IMR-90 (cell line): Measurements from ENCODE around the gene IZUMO4. TPM values are rescaled to one million over a fixed set of nuclear protein-coding genes. Genes with fewer than 3 reads are reported as not detected.

Experiments used
- ATAC-seq: fragments of 200-7000 bp; cut with Tn5 transposase; 2 replicates; pipeline ENCODE4 v1.9.1; 2020; ENCODE audit warnings: low read depth, mild to moderate bottlenecking, moderate library complexity
- BruUV-seq: library from RNA; stranded (reverse); fragments of 400-500 nt; replicated peaks from 2 replicates; lab custom pipeline; 2021; lab: Mats Ljungman, UMichigan
- CTCF ChIA-PET: fragments of 300-600 bp; formaldehyde crosslinking; extraction: SDS; loops from one replicate; lab custom pipeline; 2021; ENCODE audit warnings: antibody characterized with exemption; lab: Yijun Ruan, JAX
- POLR2A ChIA-PET: fragments of 300-600 bp; sonication (Branson Sonifier 250); formaldehyde crosslinking; loops from one replicate; lab custom pipeline; 2022; ENCODE audit warnings: antibody characterized with exemption; ENCODE audit not compliant: unreplicated experiment; lab: Charles Lee
- DNase-seq: peaks from one replicate; pipeline ENCODE4 v3.0.0; 2013
- H2AFZ ChIP-seq: replicated peaks from 2 replicates; pipeline ENCODE3; 2013; ENCODE audit warnings: low read length, mild to moderate bottlenecking; ENCODE audit not compliant: poor library complexity
- H2AK5ac ChIP-seq: 2 replicates; pipeline ENCODE4 v1.6.1; 2013; ENCODE audit warnings: low read depth, low read length, inconsistent platforms
- H2AK9ac ChIP-seq: replicated peaks from 2 replicates; pipeline ENCODE3; 2013; ENCODE audit warnings: mild to moderate bottlenecking, low read depth, low read length, moderate library complexity; ENCODE audit not compliant: poor library complexity
- H2BK120ac ChIP-seq: 2 replicates; pipeline ENCODE4 v1.6.1; 2013; ENCODE audit warnings: low read depth, low read length, inconsistent platforms
- H2BK15ac ChIP-seq: 3 replicates; pipeline ENCODE4 v1.6.1; 2013; ENCODE audit warnings: low read depth, low read length, inconsistent platforms
- H2BK20ac ChIP-seq: 2 replicates; pipeline ENCODE4 v1.6.1; 2013; ENCODE audit warnings: low read depth, mild to moderate bottlenecking, inconsistent platforms, low read length, moderate library complexity
- H2BK5ac ChIP-seq: 2 replicates; pipeline ENCODE4 v1.6.1; 2013; ENCODE audit warnings: mild to moderate bottlenecking, low read depth, low read length, inconsistent platforms; ENCODE audit not compliant: poor library complexity, severe bottlenecking
- H3K14ac ChIP-seq: replicated peaks from 2 replicates; pipeline ENCODE4 v1.6.1; 2013; ENCODE audit warnings: low read depth, low read length, inconsistent platforms
- H3K18ac ChIP-seq: 2 replicates; pipeline ENCODE4 v1.6.1; 2013; ENCODE audit warnings: low read depth, low read length, control low read depth
- H3K23ac ChIP-seq: 2 replicates; pipeline ENCODE4 v1.6.1; 2013; ENCODE audit warnings: low read depth, low read length, inconsistent platforms
- H3K27ac ChIP-seq: 2 replicates; pipeline ENCODE4 v1.5.1; 2013; ENCODE audit warnings: mild to moderate bottlenecking, control low read depth, low read length; ENCODE audit not compliant: insufficient read depth
- H3K27me3 ChIP-seq: 2 replicates; pipeline ENCODE4 v1.6.1; 2013; ENCODE audit warnings: low read length; ENCODE audit not compliant: control insufficient read depth, insufficient read depth
- H3K36me3 ChIP-seq: 2 replicates; pipeline ENCODE4 v1.6.1; 2013; ENCODE audit warnings: low read length, mixed read lengths; ENCODE audit not compliant: control insufficient read depth, insufficient read depth
- H3K4ac ChIP-seq: 2 replicates; pipeline ENCODE4 v1.6.1; 2013; ENCODE audit warnings: low read depth, low read length, inconsistent platforms
- H3K4me1 ChIP-seq: 2 replicates; pipeline ENCODE4 v1.6.1; 2013; ENCODE audit warnings: low read length, mixed read lengths; ENCODE audit not compliant: control insufficient read depth, insufficient read depth
- H3K4me2 ChIP-seq: 2 replicates; pipeline ENCODE4 v1.6.1; 2013; ENCODE audit warnings: low read depth, mild to moderate bottlenecking, control low read depth, low read length, moderate library complexity
- H3K4me3 ChIP-seq: 2 replicates; pipeline ENCODE4 v1.5.1; 2013; ENCODE audit warnings: low read depth, mild to moderate bottlenecking, control low read depth, low read length, moderate library complexity; ENCODE audit not compliant: insufficient read depth
- H3K56ac ChIP-seq: 2 replicates; pipeline ENCODE4 v1.6.1; 2013; ENCODE audit warnings: low read length, inconsistent platforms; ENCODE audit not compliant: insufficient read depth; ENCODE audit errors: extremely low read depth
- H3K79me1 ChIP-seq, 2 experiments: 2 replicates each; pipeline ENCODE4 v1.6.1; 2013; ENCODE audit warnings: low read length in 2 of 2, inconsistent platforms in 1 of 2, low read depth in 1 of 2
- H3K9ac ChIP-seq: 2 replicates; pipeline ENCODE4 v1.6.1; 2013; ENCODE audit warnings: low read depth, low read length, control low read depth
- H3K9me1 ChIP-seq: 2 replicates; pipeline ENCODE4 v1.6.1; 2013; ENCODE audit warnings: low read length, inconsistent platforms; ENCODE audit not compliant: insufficient read depth
- H3K9me3 ChIP-seq: 2 replicates; pipeline ENCODE4 v1.6.1; 2013; ENCODE audit warnings: low read length; ENCODE audit not compliant: control insufficient read depth, insufficient read depth
- H4K20me1 ChIP-seq: 2 replicates; pipeline ENCODE4 v1.6.1; 2013; ENCODE audit warnings: low read length, inconsistent platforms; ENCODE audit not compliant: insufficient read depth
- H4K5ac ChIP-seq: 2 replicates; pipeline ENCODE4 v1.6.1; 2013; ENCODE audit warnings: mild to moderate bottlenecking, low read depth, low read length, control low read depth
- H4K8ac ChIP-seq, 2 experiments: 2 replicates each; pipeline ENCODE4 v1.6.1; 2013; ENCODE audit warnings: low read depth in 2 of 2, low read length in 2 of 2, control low read depth in 1 of 2, inconsistent platforms in 1 of 2
- H4K91ac ChIP-seq: 2 replicates; pipeline ENCODE4 v1.6.1; 2013; ENCODE audit warnings: low read depth, low read length, inconsistent platforms; ENCODE audit not compliant: insufficient read depth
- BHLHE40 ChIP-seq: fragments of 150-350 bp; IDR thresholded peaks from 2 replicates; pipeline ENCODE4 v1.6.1; 2016; ENCODE audit warnings: mild to moderate bottlenecking, low read depth, low read length
- CEBPB ChIP-seq: IDR thresholded peaks from 2 replicates; pipeline ENCODE4 v1.6.1; 2012; ENCODE audit warnings: low read depth, low read length, improper control_type of control experiment
- CHD1 ChIP-seq: IDR thresholded peaks from 2 replicates; pipeline ENCODE4 v1.6.1; 2012; ENCODE audit warnings: low read depth, low read length, improper control_type of control experiment
- CTCF ChIP-seq: conservative IDR thresholded peaks from 2 replicates; pipeline ENCODE4 v1.5.1; 2012; ENCODE audit warnings: mild to moderate bottlenecking, low read depth, low read length, improper control_type of control experiment
- ELK1 ChIP-seq: fragments of 150-350 bp; IDR thresholded peaks from 2 replicates; pipeline ENCODE4 v1.6.1; 2016; ENCODE audit warnings: low read depth, mild to moderate bottlenecking, low read length, moderate library complexity, borderline replicate concordance
- FOS ChIP-seq: fragments of 150-350 bp; IDR thresholded peaks from 2 replicates; pipeline ENCODE4 v1.6.1; 2016; ENCODE audit warnings: low read depth, low read length
- MAFK ChIP-seq: IDR thresholded peaks from 2 replicates; pipeline ENCODE4 v1.6.1; 2012; ENCODE audit warnings: low read depth, low read length, improper control_type of control experiment
- MAZ ChIP-seq: IDR thresholded peaks from 2 replicates; pipeline ENCODE4 v1.6.1; 2012; ENCODE audit warnings: low read depth, mild to moderate bottlenecking, low read length, improper control_type of control experiment, moderate library complexity, borderline replicate concordance
- MXI1 ChIP-seq: IDR thresholded peaks from 2 replicates; pipeline ENCODE4 v1.6.1; 2012; ENCODE audit warnings: low read depth, mild to moderate bottlenecking, low read length, moderate library complexity, borderline replicate concordance
- NFE2L2 ChIP-seq: fragments of 150-350 bp; IDR thresholded peaks from 2 replicates; pipeline ENCODE4 v1.6.1; 2016; ENCODE audit warnings: low read depth, mild to moderate bottlenecking, low read length
- POLR2A ChIP-seq: IDR thresholded peaks from 2 replicates; pipeline ENCODE4 v1.6.1; 2012; ENCODE audit warnings: mild to moderate bottlenecking, low read depth, low read length
- RAD21 ChIP-seq: IDR thresholded peaks from 2 replicates; pipeline ENCODE4 v1.6.1; 2012; ENCODE audit warnings: low read length, improper control_type of control experiment
- RCOR1 ChIP-seq: IDR thresholded peaks from 2 replicates; pipeline ENCODE4 v1.6.1; 2012; ENCODE audit warnings: mild to moderate bottlenecking, low read length, improper control_type of control experiment; ENCODE audit not compliant: insufficient replicate concordance
- RFX5 ChIP-seq: IDR thresholded peaks from 2 replicates; pipeline ENCODE4 v1.8.0; 2012; ENCODE audit warnings: low read depth, mild to moderate bottlenecking, low read length, moderate library complexity
- SMC3 ChIP-seq: fragments of 150-350 bp; IDR thresholded peaks from 2 replicates; pipeline ENCODE4 v1.6.1; 2016; ENCODE audit warnings: low read depth, mild to moderate bottlenecking, antibody characterized with exemption, low read length, moderate library complexity
- USF2 ChIP-seq: fragments of 150-350 bp; IDR thresholded peaks from 2 replicates; pipeline ENCODE4 v1.6.1; 2017; ENCODE audit warnings: mild to moderate bottlenecking, antibody characterized with exemption, low read length, low read depth
- WGBS, 2 experiments: methylation state at CpG; one replicate each; pipeline versions ENCODE4 v1.1.5 to v1.1.7; 2013; ENCODE audit warnings: missing lambda C conversion rate in 2 of 2; ENCODE audit not compliant: insufficient read length in 1 of 2; ENCODE audit errors: extremely low coverage in 2 of 2; 5-methylcytosine and 5-hydroxymethylcytosine counted together
- dilution Hi-C: fragments of 300-500 bp; cut with HindIII; formaldehyde crosslinking; loops from one replicate; pipeline ENCODE4 v1.14.3; 2018; ENCODE audit warnings: low sequenced_read_pairs; ENCODE audit not compliant: unreplicated experiment
- in situ Hi-C: fragments of 300-500 bp; cut with MboI; formaldehyde crosslinking; loops from 3 replicates; pipeline ENCODE4 v1.14.3; 2019; ENCODE audit warnings: low sequenced_read_pairs, inconsistent platforms, mixed read lengths
- intact Hi-C: fragments of 100-400 bp; cut with micrococcal nuclease; formaldehyde crosslinking; loops from 2 replicates; pipeline ENCODE4 v1.10.0; 2022
- polyA plus RNA-seq, 3 experiments: library from polyadenylated mRNA; depleted of rRNA; stranded (reverse); fragments of >200 nt; gene quantifications; 2 replicates each; pipeline ENCODE4 v1.2.3, GENCODE V29; 2012; ENCODE audit warnings: low replicate concordance in 1 of 3
- total RNA-seq: library from RNA; depleted of rRNA; stranded (reverse); fragments of >200 nt; gene quantifications from 2 replicates; pipeline ENCODE4 v1.2.3, GENCODE V29; 2012

The IZUMO4 gene
- total and polyA plus RNA-seq, 2 of the 4 experiments (the other 2 are of a cell fraction) = 0.72 to 2.8 TPM

- H3K9me1 ChIP-seq = peaks cover 7% of the 10 kb centered on the region
- H2AFZ ChIP-seq = no peak overlapping the region
- no peak overlapping the region for H3K27ac ChIP-seq
- H2BK20ac ChIP-seq = no peak overlapping the region
- intact Hi-C loops (no loop called here), in situ Hi-C loops (no loop called here), dilution Hi-C loops (no loop called here)
- H3K4me2 ChIP-seq = no peak overlapping the region
- ChIA-PET POLR2A (no interaction called here), CTCF (no interaction called here)
- BruUV-seq = no TSS peak
- no peaks in the 10 kb centered on the region for H3K4me1 ChIP-seq
- TF ChIP-seq ELK1 (no peak), SMC3 (no peak), NFE2L2 (no peak), RAD21 (no peak), CEBPB (no peak), BHLHE40 (no peak), RCOR1 (no peak), CHD1 (no peak), POLR2A (no peak), CTCF (no peak), MAZ (no peak), MAFK (no peak), USF2 (no peak), FOS (no peak), RFX5 (no peak), MXI1 (no peak)
- H3K9ac ChIP-seq = no peak overlapping the region
- H2BK120ac ChIP-seq = no peak overlapping the region
- no peak overlapping the region for H3K14ac ChIP-seq
- no peak overlapping the region for H2BK15ac ChIP-seq
- no peak overlapping the region for H4K5ac ChIP-seq
- H3K27me3 ChIP-seq = no peaks in the 10 kb centered on the region
- H3K4me3 ChIP-seq = no peak overlapping the region
- no peak overlapping the region for H4K91ac ChIP-seq
- WGBS, 2 experiments = 98% methylated on average over 5 of the region's 23 CpGs; no CpG with 5 or more reads in 1 of the 2 experiments
- H3K9me3 ChIP-seq = no peaks in the 10 kb centered on the region
- H4K8ac ChIP-seq = no peak overlapping the region
- no peak overlapping the region for H2BK5ac ChIP-seq
- ATAC-seq (no peak), DNase-seq (no peak)
- peaks cover 27% of the 10 kb centered on the region for H4K20me1 ChIP-seq
- no peak overlapping the region for H3K23ac ChIP-seq
- H2AK5ac ChIP-seq = no peak overlapping the region
- no peak overlapping the region for H3K56ac ChIP-seq
- H2AK9ac ChIP-seq = no peak overlapping the region
- peaks cover 85% of the 10 kb centered on the region for H3K36me3 ChIP-seq
- no peak overlapping the region for H3K18ac ChIP-seq
- peaks cover 5 to 26% of the 10 kb centered on the region in 2 experiments for H3K79me1 ChIP-seq
- H3K4ac ChIP-seq = no peak overlapping the region
Observed at GRCh38 chr19:2108251-2109016, 11.7 kb downstream of the IZUMO4 start.
